HG03066 (cell line): ENCODE measurements around the gene RIN3.
"Not testable (repeated sequence)": the region's sequence is repeated elsewhere in the genome, so short reads cannot be mapped to it uniquely, and the experiment has no call there.

Experiments
- ATAC-seq: cut with Tn5 transposase; IDR thresholded peaks from one replicate; pipeline ENCODE4 v1.9.1; 2021; ENCODE audit warnings: low read depth; ENCODE audit not compliant: unreplicated experiment

The RIN3 gene

GRCh38 chr14:92616178-92616577, 102.6 kb downstream of the RIN3 start:
- ATAC-seq, result no peak

DNA sequence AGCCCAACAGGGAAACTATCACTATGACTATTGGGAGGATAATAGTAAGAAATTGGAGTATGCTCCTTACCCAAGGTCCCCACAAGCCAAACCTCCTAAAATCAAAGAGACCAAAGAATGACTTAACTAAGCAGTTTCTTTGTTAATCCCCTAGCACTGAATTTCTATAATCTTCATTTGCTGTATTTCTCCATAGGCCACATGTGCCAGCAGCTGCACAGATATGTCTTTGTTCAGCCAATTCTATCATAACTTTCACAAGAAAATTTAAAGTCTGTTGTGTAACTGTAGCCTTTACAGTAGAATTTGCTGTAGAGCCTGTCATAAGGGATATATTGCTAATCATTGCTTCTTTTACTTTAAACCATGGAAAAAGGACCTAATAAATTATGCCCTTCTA, 104.0 kb downstream of the RIN3 start:
- ATAC-seq, result no peak

GRCh38 chr14:92619671-92620456, 106.3 kb downstream of the RIN3 start:
- no peak for ATAC-seq

GRCh38 chr14:92622311-92622710, 108.7 kb downstream of the RIN3 start:
- ATAC-seq, result no peak

DNA sequence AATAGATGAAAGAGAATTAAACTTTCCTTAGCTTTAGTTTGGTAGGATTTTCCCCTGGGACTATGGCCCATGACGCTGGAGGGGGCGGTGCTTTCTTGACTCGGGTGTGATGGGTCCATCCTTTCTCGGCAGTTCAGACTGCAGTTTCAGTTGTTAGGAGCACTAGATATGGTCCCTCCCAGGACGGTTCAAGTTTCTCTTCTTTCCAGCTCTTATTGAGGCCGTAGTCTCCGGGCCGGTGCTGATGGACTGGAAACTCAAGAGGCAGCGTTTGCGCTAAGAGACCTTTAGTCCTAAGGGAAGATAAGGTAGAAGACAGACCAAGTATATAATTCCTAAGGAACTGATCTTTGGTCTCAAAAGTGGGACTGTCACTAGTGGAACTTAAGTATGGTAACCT, 111.2 kb downstream of the RIN3 start:
- no peak for ATAC-seq

DNA sequence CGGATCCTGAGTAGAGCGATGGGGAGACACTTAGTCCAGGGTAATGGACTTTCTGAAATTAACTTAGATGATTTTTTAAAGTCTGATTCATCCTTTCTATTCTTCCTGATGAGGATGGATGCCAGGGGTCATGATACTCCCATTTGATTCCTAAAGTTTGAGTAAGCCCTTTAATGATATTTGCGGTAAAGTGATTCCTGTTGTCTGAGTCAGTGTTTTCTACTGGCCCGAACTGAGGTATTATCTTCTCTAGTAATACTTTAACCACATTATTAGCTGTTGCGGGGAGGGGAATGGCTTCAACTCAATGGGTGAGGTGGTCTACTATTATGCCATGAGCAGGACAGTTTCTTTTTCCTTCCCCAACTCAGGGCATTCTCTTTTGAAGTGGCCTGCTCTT, 111.6 kb downstream of the RIN3 start:
- ATAC-seq, result no peak

DNA sequence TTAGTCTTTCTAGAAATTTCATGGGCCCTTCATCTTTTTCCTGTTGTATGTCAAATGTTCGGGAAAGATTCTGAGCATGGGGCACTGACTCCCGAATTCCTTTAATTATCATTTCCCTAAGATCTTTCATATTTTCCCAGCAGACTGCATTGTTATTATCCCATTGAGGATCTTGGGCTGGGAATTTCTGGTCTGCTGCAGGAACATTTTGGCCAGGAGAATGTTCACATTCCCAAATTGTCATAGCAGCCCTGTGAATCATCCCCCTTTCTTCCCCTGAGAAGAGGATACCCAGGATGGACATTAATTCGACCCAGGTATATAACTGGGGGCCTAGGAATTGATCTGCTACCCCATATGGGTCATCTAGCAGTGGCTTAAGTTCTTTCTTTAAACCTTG, 112.5 kb downstream of the RIN3 start:
- ATAC-seq, result no peak

- no peak for ATAC-seq
Observed at GRCh38 chr14:92627707-92628215, 114.2 kb downstream of the RIN3 start.

- ATAC-seq, result no peak
Observed at GRCh38 chr14:92628636-92629035, 115.1 kb downstream of the RIN3 start.

DNA sequence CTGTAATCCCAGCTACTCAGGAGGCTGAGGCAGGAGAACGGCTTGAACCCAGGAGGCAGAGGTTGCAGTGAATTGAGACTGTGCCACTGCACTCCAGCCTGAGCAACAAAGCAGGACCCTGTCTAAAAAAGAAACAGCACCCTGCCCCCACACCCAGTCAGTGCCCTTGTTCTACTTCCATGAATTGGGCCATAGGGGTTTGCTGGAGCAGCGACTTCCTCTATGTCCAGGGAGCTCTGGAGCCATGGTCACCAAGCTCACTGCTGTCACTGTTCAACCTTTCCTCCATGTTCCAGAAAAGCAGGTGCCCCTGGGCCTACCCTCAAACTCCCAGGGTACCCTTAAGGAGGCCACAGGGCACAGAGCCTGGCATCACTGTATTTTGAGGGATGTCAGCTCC, 116.8 kb downstream of the RIN3 start:
- ATAC-seq, result no peak

DNA sequence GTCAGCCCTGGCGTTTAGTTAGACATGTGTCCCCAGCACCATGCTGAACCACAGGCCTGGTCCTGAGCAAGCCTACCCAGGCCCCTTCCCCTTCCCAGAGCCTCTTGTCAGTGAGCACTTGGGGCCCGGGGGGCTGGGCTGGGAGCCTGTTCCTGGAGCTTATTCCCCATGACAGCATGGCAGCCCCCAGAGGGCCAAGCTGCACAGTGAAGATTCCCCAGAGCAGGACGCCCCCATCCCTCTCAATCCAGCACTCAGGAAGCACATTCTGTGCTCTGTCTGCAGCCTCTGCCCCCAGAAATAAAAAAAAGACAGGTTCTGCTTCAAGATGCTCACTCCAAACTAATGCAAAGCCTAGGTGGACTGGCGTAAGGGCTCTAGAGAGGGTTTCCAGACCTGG, 117.5 kb downstream of the RIN3 start:
- ATAC-seq, result no peak

GRCh38 chr14:92632546-92633273, 119.1 kb downstream of the RIN3 start:
- no peak for ATAC-seq

DNA sequence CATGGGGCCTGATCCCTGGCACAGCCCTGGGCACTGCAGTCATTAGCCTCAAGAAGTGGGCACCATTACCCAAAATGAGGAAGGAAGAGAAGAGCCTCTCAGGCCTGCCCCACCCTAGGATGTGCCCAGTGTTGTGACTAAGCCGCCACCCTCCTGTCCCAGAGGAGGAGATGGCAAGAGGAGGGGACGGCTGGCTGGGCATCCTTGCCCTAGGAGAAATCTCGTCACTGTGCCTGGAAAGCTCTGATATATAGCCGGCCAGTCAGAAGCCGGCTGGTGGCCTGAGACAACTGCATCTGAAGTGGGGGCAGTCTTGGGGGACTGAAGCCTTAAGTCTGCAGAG, 119.7 kb downstream of the RIN3 start:
- ATAC-seq, result no peak

DNA sequence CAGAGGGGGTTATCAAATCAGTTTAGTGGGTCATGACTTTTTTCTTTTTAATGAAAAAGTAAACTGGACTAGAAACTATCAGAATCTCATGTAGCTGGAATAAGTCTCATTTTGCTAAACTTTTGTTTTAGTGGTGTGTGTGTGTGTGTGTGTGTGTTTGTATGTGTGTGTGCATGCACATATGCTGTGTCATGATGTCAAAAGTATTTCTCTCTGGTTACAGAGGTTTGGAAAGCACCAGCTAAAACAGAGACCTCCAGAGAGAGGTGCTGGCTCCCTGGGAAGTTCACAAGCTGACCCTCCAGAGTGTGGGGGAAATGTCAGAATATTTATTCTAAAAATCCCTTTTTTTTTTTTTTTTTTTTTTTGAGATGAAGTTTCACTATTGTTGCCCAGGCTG, 120.1 kb downstream of the RIN3 start:
- ATAC-seq, result no peak

- ATAC-seq, result no peak
Observed at GRCh38 chr14:92635031-92635430, 121.5 kb downstream of the RIN3 start.

DNA sequence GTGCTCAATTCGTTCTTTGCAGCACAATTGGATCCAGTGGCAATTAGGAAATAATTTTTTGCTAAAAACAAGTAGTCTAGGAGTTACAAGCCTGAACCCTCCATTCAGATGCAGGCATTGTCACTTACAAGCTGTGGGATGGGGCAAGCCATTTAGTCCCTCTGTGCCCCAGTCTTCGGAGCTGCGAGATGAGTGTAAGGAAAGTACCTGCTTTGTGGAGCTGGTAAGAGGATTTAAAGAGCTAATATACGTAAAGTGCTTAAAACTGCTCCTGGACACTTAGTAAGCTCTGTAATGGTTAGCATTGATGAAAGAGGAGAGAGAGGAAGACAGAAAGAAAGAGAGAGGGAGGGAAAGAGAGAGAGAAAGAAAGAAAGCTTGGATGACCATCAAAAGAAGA, 122.3 kb downstream of the RIN3 start:
- no peak for ATAC-seq

DNA sequence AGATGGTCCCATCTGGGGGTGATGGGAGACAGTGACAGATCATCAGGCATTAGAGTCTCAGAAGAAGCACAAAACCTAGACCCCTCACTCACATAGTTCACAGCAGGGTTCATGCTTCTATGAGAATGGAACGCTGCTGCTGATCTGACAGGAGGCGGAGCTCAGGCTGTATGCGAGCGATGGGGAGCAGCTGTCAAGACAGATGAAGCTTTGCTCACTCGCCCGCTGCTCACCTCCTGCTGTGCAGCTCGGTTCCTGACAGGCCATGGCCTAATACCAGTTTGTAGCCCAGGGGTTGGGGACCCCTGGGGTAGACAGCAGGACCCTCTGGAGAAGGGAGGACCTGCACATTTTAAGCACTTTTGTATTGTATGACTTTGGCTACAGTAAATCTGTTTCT, 123.6 kb downstream of the RIN3 start:
- ATAC-seq, result no peak

DNA sequence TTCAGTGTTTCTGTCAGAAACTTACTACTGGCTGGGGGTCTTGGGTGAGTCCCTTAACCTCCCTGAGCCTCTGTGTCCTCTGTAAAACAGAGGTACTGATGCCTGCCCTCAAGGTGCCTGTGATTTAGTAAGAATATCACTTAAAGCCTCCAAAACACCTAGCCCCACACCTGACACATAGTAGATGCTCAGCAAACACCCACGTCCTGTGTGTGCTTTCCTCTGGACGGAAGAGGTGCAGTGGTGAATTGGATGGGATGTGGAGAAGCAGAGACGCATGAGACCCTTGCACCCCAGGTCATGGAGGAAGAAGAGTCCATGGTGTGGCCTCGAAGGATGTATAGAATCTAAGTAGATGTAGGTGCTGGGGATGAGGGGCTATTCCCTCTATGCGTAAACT, 124.3 kb downstream of the RIN3 start:
- ATAC-seq, result no peak

DNA sequence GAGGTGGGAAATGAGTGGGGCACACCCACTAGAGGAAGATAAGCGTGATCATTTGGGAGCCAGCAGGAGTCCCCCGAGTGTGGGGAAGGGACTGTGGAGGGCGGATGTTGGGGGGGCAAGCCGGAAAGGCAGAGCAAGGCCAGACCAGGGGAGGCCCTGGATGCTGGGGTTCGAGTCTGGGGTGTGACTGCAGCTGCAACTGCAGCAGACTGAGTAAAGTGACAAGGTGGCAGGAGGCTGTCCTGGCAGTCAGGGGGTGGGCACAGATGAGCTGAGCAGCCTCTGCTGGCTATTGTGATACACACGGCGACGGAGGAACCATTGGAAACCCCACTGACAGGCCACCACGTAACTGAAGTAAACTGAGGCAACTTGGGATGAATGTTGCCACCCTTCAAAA, 124.7 kb downstream of the RIN3 start:
- no peak for ATAC-seq

- ATAC-seq, result no peak
Observed at GRCh38 chr14:92638904-92639303, 125.3 kb downstream of the RIN3 start.

DNA sequence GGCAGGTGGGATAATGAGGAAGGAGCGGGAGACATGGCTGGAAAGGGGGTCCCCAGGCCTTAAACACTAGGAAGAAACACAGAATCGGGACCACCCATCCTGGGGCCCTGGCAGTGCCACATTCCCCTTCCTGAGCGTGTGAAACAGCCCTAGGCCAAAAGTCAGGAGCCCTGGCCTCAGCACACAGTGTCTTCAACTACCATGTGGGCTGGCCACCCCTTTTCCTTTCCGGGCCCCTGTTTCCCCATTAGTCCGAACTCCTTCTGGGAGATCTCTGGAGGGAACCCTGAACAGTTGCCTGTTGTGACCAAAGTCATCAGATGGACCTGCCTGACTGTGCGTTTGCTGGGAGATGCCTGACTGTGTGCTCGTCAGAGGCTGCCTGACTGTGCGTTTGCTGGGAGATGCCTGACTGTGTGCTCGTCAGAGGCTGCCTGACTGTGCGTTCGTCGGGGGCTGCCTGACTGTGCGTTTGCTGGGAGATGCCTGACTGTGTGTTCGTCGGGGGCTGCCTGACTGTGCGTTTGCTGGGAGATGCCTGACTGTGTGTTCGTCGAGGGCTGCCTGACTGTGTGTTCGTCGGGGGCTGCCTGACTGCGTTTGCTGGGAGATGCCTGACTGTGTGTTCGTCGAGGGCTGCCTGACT, 126.0 kb downstream of the RIN3 start:
- ATAC-seq, result not testable (repeated sequence)

DNA sequence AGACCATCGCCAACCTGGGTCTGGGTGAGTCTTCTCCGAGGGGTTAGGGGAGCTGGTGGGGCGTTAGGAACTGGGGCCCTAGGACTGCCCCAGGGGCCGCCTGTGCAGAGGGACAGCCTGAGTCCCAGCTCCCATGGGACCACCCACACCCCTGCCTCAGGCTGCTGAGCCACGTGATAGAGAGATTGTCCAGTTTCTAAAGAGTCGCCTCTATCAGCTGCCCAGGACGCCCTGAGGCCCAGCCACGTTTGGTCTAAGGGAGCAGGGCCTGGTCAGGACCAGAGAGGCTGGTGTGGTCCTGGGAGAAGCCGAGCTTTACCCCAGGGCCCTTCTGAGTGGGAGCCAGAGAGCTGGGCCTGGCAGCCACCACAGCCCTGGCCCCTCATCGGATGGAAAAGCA, 127.7 kb downstream of the RIN3 start:
- ATAC-seq, result no peak
